Ishikawa (cell line): ENCODE data around the gene ACR.

ENCODE experiments used
- CEBPB ChIP-seq: IDR thresholded peaks from 2 replicates; pipeline ENCODE4 v1.6.1; 2012
- EP300 ChIP-seq: IDR thresholded peaks from 2 replicates; pipeline ENCODE4 v1.6.1; 2012; ENCODE audit warnings: borderline replicate concordance
- MAX ChIP-seq: IDR thresholded peaks from 2 replicates; pipeline ENCODE4 v1.6.1; 2012
- TAF1 ChIP-seq: IDR thresholded peaks from 2 replicates; pipeline ENCODE4 v1.6.1; 2012; ENCODE audit warnings: low read depth, mild to moderate bottlenecking

DNA sequence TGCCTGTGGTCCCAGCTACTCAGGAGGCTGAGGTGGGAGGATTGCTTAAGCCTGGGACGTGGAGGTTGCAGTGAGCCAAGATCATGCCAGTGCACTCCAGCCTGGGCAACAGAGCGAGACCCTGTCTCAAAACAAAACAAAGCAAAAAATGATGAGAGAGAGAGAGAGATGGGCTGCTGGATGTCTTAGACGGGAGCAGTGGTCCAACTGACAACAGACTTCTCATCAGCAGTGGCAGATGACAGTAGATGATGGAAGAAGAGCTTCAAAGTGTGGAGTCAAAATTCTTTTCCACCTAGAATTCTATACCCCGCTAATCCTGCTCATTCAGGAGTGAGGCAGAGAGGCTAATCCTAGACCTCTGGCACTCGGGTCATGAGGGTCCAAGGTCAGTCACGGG is 29.0 kb upstream of the ACR start:
- TF ChIP-seq CEBPB (no peak), EP300 (no peak), MAX (no peak), TAF1 (no peak)
